Dermis lymphatic vessel endothelial cell (primary cell): ENCODE measurements around the gene ZNF667. TPM values are rescaled to one million over a fixed set of nuclear protein-coding genes. Genes with fewer than 3 reads are reported as not detected.

Experiments
- total RNA-seq: library from RNA; depleted of rRNA; stranded (reverse); fragments of >200 nt; gene quantifications from 2 replicates; pipeline ENCODE4 v1.2.1, GENCODE V29; 2014

The ZNF667 gene
- total RNA-seq, result 2.1 and 2.3 TPM in 2 replicates

DNA sequence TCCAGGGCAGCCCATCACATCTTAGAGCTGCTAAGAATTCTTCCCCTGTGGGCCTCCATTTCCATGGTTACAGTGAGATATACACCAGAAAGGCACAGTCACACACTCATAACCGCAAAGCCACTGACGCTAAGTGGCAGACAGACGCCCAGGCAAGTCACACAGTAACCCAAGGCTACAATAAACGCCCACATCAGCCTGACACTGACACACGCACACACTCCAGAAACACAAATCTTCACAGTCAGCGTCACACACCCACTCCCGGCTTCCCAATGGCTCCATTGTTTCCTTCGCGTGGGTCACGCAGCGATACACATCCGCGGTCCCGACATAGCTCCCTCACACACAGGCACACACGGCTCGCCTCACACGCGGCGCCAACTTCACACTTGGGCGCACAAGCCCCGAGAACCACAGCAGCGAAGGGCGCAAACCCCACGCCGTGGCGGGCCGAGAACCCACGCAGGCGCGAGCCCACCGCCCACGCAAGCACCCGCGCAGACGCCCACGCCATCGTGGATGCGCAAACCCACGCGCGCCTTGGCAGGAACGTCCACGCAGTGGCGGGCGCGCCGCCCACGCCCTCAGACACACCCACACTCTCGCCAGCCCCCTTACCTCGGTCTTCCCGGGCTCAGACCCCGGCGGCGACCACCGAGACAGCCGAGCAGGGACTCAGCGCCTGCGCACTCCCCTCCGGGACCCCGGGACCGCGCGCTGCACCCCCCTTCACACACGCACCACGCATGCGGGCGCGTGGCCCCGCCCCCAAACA lies at the start of gene ZNF667:
Gene ZNF667, minus strand, starts transcription at position 695 of the 778 bp plus-strand sequence. CDS start 14,975 bp downstream, outside the sequence.

DNA sequence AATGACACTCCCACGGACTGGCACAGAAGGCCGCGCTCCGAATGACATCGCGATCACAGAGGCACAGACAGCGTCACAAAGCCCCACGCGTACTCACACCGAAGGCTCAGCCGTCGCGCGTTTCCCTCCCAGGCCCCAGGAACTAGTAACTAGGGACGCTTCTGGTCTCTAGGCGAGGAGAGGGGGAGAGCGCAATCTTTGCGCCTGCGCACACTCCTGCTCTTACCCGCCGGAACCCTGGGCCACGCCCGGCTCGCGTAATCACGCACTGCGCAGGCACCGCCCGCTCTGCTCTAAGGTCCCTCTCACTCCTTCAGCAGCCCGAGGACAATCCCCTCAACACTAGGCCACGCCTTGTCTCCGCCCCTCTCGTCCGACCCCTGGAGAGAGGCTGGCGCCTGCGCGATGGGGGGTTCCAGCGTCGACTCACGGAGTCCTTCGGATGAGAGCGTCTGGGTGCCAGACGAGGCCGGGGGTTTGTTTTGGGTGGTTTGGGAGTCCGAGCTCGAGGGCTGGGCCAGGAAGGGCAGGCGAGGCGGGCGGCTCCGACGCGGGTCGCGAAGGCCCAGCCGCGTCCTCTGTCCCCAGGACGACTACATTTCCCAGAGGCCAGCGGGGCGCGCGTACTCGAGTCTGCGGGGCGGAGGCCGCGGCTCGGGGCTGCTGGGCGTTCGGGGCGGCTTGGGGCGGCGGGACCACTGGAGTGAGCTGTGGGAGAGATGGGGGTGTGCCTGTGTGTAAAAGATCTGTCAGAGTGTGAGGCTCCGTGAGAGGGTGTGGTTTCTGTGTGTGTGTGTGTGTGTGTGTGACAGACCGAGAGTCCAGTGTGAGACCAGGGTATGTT lies 30.5 kb upstream of the ZNF667 start, which contains the start of gene ZNF471:
Gene ZNF471, plus strand, starts transcription at position 410 of the 844 bp plus-strand sequence. CDS start 3,717 bp downstream, outside the sequence.

DNA sequence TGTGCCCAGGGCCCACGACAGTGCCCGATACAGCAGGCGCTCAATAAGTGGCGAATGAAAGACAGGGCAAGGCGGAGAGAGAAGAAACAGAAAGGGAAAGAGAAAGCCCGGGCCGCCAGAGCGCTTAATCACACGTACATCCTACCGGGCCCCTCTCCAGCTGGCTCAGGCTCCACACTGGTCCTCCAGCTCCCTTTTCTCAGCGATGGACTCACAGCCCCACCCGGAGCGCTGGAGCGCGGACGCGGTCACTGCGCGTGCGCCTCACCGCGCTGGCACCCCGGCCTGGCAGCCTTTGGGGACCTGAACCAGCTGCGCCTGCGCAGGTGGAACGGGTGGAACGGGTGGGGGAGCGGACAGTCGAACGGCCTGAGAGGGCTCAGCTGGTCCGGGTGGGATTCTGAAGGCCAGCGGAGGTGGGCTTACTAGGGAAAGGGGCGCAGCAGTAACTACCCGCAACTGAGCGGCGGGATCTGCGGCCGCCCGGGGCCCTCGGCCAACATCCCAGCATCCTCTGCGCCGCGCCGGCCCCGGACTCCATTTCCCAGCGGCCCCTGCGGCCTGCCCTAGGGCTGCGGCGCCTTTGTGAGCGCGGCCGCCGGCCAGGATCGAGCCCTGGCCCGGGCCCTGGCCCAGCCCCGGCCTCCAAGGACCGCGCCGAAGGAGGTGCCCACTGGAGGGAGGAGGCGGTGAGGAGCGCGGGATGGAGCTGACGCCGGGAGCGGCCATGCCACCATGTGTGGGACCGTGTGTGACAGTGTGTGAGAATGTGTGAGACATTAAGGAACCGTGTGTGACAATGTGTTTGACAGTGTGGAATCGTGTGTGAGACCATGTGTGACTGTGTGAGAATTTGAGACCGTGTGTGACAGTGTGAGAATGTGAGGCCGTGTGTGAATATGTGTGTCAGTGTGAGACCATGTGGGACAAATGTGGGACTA lies 73.1 kb downstream of the ZNF667 start, which contains the start of gene ZNF583:
Gene ZNF583, plus strand, starts transcription at position 569 of the 941 bp plus-strand sequence. CDS start 2,783 bp downstream, outside the sequence.

DNA sequence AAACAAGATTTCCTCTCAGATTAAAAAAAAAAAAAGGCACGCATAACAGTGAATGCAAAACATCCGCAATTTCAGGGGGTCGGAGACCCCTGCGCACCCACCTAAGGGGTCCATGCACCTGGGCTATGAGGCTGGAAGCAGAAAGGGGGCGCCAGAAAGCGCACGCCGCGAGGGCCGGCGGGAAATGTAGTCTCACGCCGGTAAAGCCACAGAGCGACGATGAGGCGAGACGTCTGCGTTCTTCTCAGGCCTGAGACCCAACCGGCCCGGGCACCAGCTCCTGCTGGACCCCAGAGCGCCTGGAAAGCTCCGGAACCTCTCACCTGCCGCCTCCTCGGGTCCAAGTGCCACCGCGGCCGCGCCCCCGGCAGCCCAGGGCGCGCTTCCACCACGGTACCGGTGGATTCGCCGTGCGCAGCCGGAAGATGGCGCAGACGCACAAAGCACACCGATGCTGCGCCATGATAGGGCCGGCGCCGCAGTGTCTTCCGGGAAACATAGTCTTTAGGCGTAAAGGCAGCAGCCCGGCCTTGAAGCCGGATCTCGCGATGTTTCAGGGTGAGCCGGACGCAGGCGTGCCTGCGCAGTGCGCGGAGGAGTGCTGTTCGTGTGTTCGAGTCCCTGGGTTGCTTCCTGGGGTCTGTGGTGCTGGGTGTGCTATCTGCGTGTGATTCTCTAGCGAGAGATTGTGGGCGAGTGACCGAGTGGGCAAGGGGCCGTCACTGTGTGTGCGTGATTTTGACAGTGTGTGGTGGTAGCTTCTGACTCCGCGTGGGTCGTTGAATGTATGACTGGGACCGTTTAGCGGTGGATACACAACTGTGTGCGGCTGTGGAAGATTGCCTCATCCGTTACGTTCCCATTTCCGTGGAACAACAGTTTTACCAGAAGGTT lies 83.8 kb downstream of the ZNF667 start, which contains the start of gene ZNF582:
Gene ZNF582, minus strand, starts transcription at position 416 of the 894 bp plus-strand sequence. CDS start 1,782 bp downstream, outside the sequence.

Other genes starting within 250 kb of the ZNF667 start
- gene EDDM13, start 204.6 kb downstream of the ZNF667 start, total RNA-seq, result 1.4 and 3.7 TPM in 2 replicates
- gene ZSCAN5A, start 162.5 kb downstream of the ZNF667 start, total RNA-seq, result 7.9 TPM in 2 replicates
- 3.8 and 3.9 TPM in 2 replicates for gene ZNF582, start 83.8 kb downstream of the ZNF667 start, total RNA-seq
- gene ZNF583, start 73.0 kb downstream of the ZNF667 start, total RNA-seq, result 3.8 and 4.5 TPM in 2 replicates
- 1.3 and 1.4 TPM in 2 replicates for gene ZNF471, start 30.5 kb upstream of the ZNF667 start, total RNA-seq
- gene ZFP28, start 61.6 kb upstream of the ZNF667 start, total RNA-seq, result 5.7 and 7.3 TPM in 2 replicates
- 3.7 and 5.1 TPM in 2 replicates for gene ZNF470, start 90.1 kb upstream of the ZNF667 start, total RNA-seq
- gene ZNF71, start 118.0 kb upstream of the ZNF667 start, total RNA-seq, result 9.1 and 10.3 TPM in 2 replicates
- 0.33 and 0.34 TPM in 2 replicates for gene SMIM17, start 165.8 kb upstream of the ZNF667 start, total RNA-seq
- under 0.01 TPM in 1 of 2 replicates, not detected in the other for gene ZNF835, start 194.4 kb upstream of the ZNF667 start, total RNA-seq